HT-29 (cell line): ENCODE data around the gene MAP7D1. TPM values are rescaled to one million over a fixed set of nuclear protein-coding genes. Genes with fewer than 3 reads are reported as not detected.

Source experiments
- DNase-seq: peaks from one replicate; pipeline ENCODE4 v3.0.0-alpha.2; 2015; ENCODE audit warnings: low spot score
- total RNA-seq: library from RNA; depleted of rRNA; stranded (reverse); fragments of >200 nt; shearing (Covaris generic); gene quantifications from 2 replicates; pipeline ENCODE4 v1.2.3, GENCODE V29; 2014; rRNA removed

Gene MAP7D1
- 76.6 and 81.5 TPM in 2 replicates for total RNA-seq

- DNase-seq: peak; percentile 86
Measured at GRCh38 chr1:36155408-36156328, at the start of gene MAP7D1. TSS of gene MAP7D1 (plus strand) at chr1:36156160. CDS start at chr1:36156418, 258 bp downstream.

DNA sequence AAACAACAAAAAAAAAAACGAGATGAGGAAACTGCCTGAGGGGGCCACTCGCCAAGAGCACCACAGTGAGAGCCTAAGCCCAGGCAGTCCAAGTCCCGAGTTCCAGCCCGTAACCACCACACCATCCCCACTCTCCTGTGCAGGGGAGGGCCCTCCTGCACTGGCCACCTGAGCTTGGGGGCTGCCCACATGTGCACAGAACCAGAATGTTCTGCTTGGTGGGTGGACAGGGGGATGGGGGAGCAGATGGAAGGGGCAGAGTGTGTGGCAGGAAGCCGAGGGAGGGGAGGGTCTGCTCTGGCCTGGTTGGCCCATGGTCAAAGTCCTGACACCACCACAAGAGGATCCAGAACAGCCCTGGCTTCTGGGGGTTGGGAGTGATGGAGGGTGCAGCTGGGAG, 49.7 kb upstream of the MAP7D1 start:
- no peak for DNase-seq

DNA sequence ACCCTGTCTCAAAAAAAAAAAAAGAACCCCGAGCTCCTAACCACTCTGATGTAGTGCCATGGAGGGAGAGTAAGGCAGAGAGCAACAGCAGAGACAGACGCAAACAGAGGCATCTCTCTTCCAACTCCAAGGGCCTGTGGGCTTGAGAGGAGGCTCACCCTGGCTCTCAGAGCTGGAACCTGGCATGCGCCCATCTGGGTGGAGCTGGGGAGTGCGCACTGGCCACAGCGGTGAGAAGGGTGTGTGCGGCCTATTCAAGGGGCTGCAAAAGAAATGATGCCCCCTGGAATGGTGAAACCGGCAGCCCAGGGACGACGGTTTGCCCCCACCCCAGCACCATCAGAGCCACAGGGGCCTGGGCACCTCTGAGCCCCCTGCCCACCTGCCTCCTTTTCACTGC, 48.6 kb upstream of the MAP7D1 start:
- no peak for DNase-seq

DNA sequence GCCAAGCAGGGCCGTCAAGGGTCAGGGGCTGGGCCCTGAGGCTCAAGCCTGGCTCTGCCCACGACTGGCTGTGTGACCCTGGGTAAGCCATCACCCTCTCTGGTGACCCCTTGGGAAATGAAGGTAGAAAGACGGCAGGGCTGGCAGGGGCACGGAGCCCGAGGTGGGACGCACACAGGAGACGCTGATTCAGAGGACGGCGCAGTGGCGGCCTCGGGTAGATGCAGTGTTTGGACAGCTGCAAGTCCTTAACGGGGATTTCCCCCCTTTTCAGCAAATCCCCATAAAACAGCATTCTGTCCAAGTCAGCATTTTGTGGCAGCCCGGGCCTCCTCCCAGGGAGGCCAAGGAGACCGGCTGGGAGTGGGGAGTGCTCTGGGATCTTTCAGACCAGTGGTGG, 47.6 kb upstream of the MAP7D1 start:
- DNase-seq: no peak

GRCh38 chr1:36109041-36109679, 46.8 kb upstream of the MAP7D1 start:
- DNase-seq: peak; percentile 43

GRCh38 chr1:36111151-36111550, 44.8 kb upstream of the MAP7D1 start:
- no peak for DNase-seq

- DNase-seq: no peak
Measured at GRCh38 chr1:36112823-36113222, 43.1 kb upstream of the MAP7D1 start.

- no peak for DNase-seq
Measured at GRCh38 chr1:36114371-36114770, 41.6 kb upstream of the MAP7D1 start.

GRCh38 chr1:36115200-36115669, 40.7 kb upstream of the MAP7D1 start:
- no peak for DNase-seq

- no peak for DNase-seq
Measured at GRCh38 chr1:36115931-36116330, 40.0 kb upstream of the MAP7D1 start.

DNA sequence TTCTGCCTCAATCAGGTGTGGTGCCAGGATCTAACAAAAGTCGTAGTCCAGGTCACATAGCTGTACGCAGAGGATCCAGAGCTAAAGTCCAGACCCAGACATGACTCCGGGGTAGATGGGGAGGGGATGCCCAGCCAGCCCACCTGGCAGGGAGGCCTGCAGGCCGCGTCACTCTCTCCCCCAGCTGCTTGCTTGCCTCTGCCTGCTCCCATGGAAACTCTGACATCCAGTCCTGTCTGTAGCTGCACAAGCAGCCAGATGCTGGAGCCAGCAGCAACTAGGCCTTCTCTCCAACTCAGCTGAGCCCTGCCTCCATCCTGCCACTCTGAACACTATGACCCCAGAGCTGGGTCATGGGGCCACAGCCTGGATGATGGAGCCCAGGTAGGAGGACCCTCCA, 39.1 kb upstream of the MAP7D1 start:
- DNase-seq: no peak

GRCh38 chr1:36118447-36119204, 37.3 kb upstream of the MAP7D1 start:
- DNase-seq: no peak

GRCh38 chr1:36119456-36119855, 36.5 kb upstream of the MAP7D1 start:
- no peak for DNase-seq

DNA sequence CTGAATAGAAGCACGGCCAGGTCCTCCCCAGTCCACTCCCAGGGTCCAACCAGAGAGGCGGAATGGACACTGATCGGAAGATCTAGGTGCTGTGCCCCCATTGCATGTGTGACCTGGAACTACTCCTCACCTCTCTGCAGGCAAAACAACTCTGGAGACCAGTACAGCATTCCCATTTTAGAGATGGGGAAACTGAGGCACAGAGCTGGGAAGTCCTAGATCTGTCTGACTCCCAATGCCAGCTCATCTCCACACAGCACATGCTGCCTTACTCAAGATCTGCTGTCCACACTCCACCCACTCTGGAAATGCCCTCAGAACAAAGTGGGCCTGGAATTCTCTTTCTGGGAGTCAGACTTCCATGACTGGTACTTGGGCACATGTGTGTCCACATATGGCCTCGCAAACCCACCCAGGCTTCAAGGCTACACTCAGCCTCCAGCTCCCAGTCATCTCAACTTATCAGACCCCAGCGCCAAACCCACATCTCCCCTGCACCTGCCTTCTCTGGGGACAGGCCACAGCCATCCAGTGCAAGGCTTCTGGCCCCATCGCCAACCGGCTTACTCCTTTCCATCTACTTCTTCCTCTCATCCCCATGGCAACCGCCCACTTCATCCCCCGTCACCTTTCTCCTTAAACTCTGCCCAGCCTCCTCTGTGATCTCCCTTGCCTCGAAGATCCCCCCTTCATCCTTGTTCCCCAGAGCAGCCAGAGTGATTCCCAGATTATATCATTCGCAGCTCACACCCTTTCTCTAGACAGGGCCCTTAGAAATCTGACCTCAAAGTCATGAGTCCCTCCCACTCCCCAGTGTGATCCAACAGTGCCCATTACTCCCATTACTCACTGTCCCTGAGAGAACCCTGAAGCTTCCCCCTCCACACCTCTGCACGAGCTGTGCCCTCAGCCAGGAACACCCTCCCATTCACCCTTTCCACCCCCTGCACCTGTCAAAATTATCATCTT, 33.6 kb upstream of the MAP7D1 start:
- DNase-seq: no peak

GRCh38 chr1:36123356-36123755, 32.6 kb upstream of the MAP7D1 start:
- no peak for DNase-seq

- DNase-seq: no peak
Measured at GRCh38 chr1:36124404-36125128, 31.4 kb upstream of the MAP7D1 start.

DNA sequence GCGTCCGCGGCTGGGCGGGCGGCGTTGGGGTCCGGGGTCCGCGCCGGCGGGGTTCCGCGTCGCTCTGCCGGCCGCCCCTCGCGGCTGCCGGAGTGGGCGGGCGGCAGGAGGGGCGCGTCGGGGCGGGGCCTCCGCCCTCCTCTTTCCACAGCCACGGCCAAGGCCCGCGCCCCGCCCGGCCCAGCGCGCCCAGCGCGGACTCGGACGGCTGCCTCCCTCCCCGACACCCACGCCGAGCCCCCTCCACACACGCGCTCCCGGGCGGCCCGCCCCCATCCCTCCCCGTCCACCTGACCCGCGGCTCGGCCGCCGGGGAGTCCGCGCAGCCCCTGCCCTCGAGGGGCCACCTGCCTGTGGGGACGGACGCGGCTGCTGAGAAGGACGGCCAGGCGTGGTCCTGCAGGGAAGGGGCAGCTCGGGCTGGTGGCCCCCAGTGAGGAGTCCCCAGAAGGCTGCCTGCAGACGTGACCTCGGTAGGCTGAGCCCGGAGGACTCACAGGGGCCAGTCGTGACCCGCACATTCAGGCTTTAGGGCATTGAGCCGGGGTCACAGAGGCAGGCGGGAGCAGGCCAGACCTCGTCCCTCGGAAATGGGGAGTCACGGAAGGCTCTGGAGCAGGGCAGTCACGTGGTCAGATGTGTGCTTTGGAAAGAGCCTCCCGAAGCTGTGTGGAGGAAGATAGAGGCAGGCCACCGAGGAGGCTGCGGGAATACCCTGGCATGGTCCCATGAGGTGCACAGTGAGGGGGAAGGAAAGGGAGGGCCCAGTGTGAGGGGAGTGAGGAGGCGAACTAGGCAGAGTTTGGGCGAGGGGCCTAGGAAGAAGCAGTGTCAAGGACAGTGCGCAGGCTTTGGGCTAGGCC, 30.6 kb upstream of the MAP7D1 start, which contains the start of gene COL8A2:
Gene COL8A2 (minus strand): TSS at position 94 of the 863 bp plus-strand sequence. CDS start 24,980 bp downstream, outside the sequence.
- no peak for DNase-seq

- no peak for DNase-seq
Measured at GRCh38 chr1:36126005-36126716, 29.8 kb upstream of the MAP7D1 start.
